Panc1 (cell line): ENCODE data around the gene ADAM10. TPM values are rescaled to one million over a fixed set of nuclear protein-coding genes. Genes with fewer than 3 reads are reported as not detected.

Experiments used
- ATAC-seq: fragments of 200-7000 bp; cut with Tn5 transposase; 2 replicates; pipeline ENCODE4 v1.9.1; 2020; ENCODE audit warnings: mild to moderate bottlenecking, moderate library complexity
- BruUV-seq: library from RNA; stranded (reverse); fragments of 400-500 nt; replicated peaks from 2 replicates; lab custom pipeline; 2021; lab: Mats Ljungman, UMichigan
- CTCF ChIA-PET: fragments of 300-600 bp; sonication (Branson Sonifier 250); formaldehyde crosslinking; loops from one replicate; lab custom pipeline; 2022; ENCODE audit warnings: antibody characterized with exemption; lab: Charles Lee
- POLR2A ChIA-PET: fragments of 300-600 bp; sonication (Branson Sonifier 250); formaldehyde crosslinking; loops from one replicate; lab custom pipeline; 2022; ENCODE audit warnings: antibody characterized with exemption; lab: Charles Lee
- DNase-seq: peaks from one replicate; pipeline ENCODE4 v3.0.0-alpha.2; 2010; ENCODE audit warnings: low read depth, low spot score
- H3K27ac ChIP-seq: 2 replicates; pipeline ENCODE4 v1.5.1; 2011; ENCODE audit warnings: mild to moderate bottlenecking, low read length, inconsistent platforms
- H3K27me3 ChIP-seq: fragments of 200-500 bp; sonication (Bioruptor generic); 2 replicates; pipeline ENCODE4 v1.6.0; 2014; ENCODE audit warnings: low read length, inconsistent platforms; ENCODE audit not compliant: control insufficient read depth, insufficient read depth
- H3K36me3 ChIP-seq: fragments of 200-500 bp; sonication (Bioruptor generic); 2 replicates; pipeline ENCODE4 v1.5.1; 2014; ENCODE audit warnings: inconsistent platforms, mild to moderate bottlenecking, low read length, moderate library complexity; ENCODE audit not compliant: control insufficient read depth, insufficient read depth
- H3K4me1 ChIP-seq: 2 replicates; pipeline ENCODE4 v1.5.1; 2011; ENCODE audit warnings: inconsistent platforms, mild to moderate bottlenecking, low read length, moderate library complexity; ENCODE audit not compliant: control insufficient read depth, insufficient read depth
- H3K4me3 ChIP-seq, 2 experiments: 2 replicates each; pipeline ENCODE4 v1.5.1; 2011 to 2012; ENCODE audit warnings: low read depth in 2 of 2, low read length in 2 of 2, mild to moderate bottlenecking in 2 of 2, inconsistent platforms in 1 of 2, moderate library complexity in 1 of 2
- H3K9me3 ChIP-seq: fragments of 200-500 bp; sonication (Bioruptor generic); 2 replicates; pipeline ENCODE4 v1.5.1; 2014; ENCODE audit warnings: low read depth, mild to moderate bottlenecking, inconsistent platforms, low read length, moderate library complexity; ENCODE audit not compliant: control insufficient read depth, insufficient read depth
- CTCF ChIP-seq: fragments of 450-650 bp; IDR thresholded peaks from 2 replicates; pipeline ENCODE4 v1.5.1; 2017; ENCODE audit warnings: mild to moderate bottlenecking
- POLR2AphosphoS5 ChIP-seq: IDR thresholded peaks from 2 replicates; pipeline ENCODE4 v1.6.1; 2012; ENCODE audit warnings: mild to moderate bottlenecking, low read depth, low read length, moderate library complexity
- REST ChIP-seq, 2 experiments: IDR thresholded peaks; 2 replicates each; pipeline ENCODE4 v1.6.1; 2011 to 2012; ENCODE audit warnings: low read depth in 2 of 2, control low read depth in 1 of 2, low read length in 1 of 2, mild to moderate bottlenecking in 1 of 2, moderate library complexity in 1 of 2; ENCODE audit not compliant: insufficient read depth in 1 of 2
- SIN3A ChIP-seq: IDR thresholded peaks from 2 replicates; pipeline ENCODE4 v1.6.1; 2012; ENCODE audit warnings: low read depth, mild to moderate bottlenecking, low read length, moderate library complexity, borderline replicate concordance; ENCODE audit not compliant: insufficient read depth
- TCF7L2 ChIP-seq: IDR thresholded peaks from 2 replicates; pipeline ENCODE4 v1.6.1; 2011; ENCODE audit warnings: mild to moderate bottlenecking, low read depth, low read length, inconsistent platforms
- in situ Hi-C: cut with HindIII; loops from 2 replicates; pipeline ENCODE4 v1.10.0; 2016; ENCODE audit warnings: low sequenced_read_pairs, low pct_unique_long_range_greater_than_20kb
- intact Hi-C: fragments of 100-400 bp; cut with micrococcal nuclease; formaldehyde crosslinking; loops from one replicate; pipeline ENCODE4 v1.10.0; 2022; ENCODE audit not compliant: unreplicated experiment
- total RNA-seq: library from RNA; stranded (reverse); gene quantifications from one replicate; pipeline ENCODE4 v1.2.1, GENCODE V29; 2021; ENCODE audit not compliant: unreplicated experiment

The ADAM10 gene
- total RNA-seq, 1 experiment from 2014 or later: 176 TPM

- CTCF ChIA-PET: no interaction called here
- Histone ChIP-seq H3K4me3 (no peak overlapping the region), H3K27me3 (no peaks in the 10 kb centered on the region), H3K4me1 (no peaks in the 10 kb centered on the region), H3K36me3 (no peaks in the 10 kb centered on the region), H3K9me3 (no peaks in the 10 kb centered on the region), H3K27ac (no peak overlapping the region)
- intact Hi-C loops: no loop called here
- no peak for DNase-seq
- no peak for ATAC-seq
- POLR2A ChIA-PET: interaction anchor here (0.6 kb wide), 1 partner anchor 86 kb away, joined by 3 read pairs; no protein-coding TSS in a partner anchor
- BruUV-seq: no TSS peak
- TF ChIP-seq SIN3A (no peak), REST (IDR thresholded peaks at IDR 0.05; ENCODE audit: insufficient read depth in 1 of 2, low read depth in 2 of 2, low read length in 1 of 2) (no peak), CTCF (no peak), TCF7L2 (no peak), POLR2AphosphoS5 (no peak)
- in situ Hi-C loops: no loop called here
Observed at GRCh38 chr15:58650102-58650501, 99.4 kb downstream of the ADAM10 start.

GRCh38 chr15:58649175-58649574 is 100.3 kb downstream of the ADAM10 start:
- in situ Hi-C loops (no loop called here), intact Hi-C loops (no loop called here)
- Histone ChIP-seq H3K36me3 (no peaks in the 10 kb centered on the region), H3K4me3 (no peak overlapping the region), H3K4me1 (no peaks in the 10 kb centered on the region), H3K9me3 (no peaks in the 10 kb centered on the region), H3K27ac (no peak overlapping the region), H3K27me3 (no peaks in the 10 kb centered on the region)
- DNase-seq (no peak), ATAC-seq (no peak)
- ChIA-PET POLR2A (no interaction called here), CTCF (no interaction called here)
- BruUV-seq: no TSS peak
- TF ChIP-seq POLR2AphosphoS5 (no peak), CTCF (no peak), REST (IDR thresholded peaks at IDR 0.05; ENCODE audit: insufficient read depth in 1 of 2, low read depth in 2 of 2, low read length in 1 of 2) (no peak), TCF7L2 (no peak), SIN3A (no peak)
